HG02970 (cell line): ENCODE data around the gene CARS1.

ENCODE experiments used
- ATAC-seq: cut with Tn5 transposase; IDR thresholded peaks from one replicate; pipeline ENCODE4 v1.9.1; 2021; ENCODE audit warnings: mild to moderate bottlenecking, moderate library complexity, moderate number of reproducible peaks; ENCODE audit not compliant: unreplicated experiment, low FRiP score

CARS1 gene

GRCh38 chr11:3011891-3012885 is 45.0 kb downstream of the CARS1 start:
- no peak for ATAC-seq

GRCh38 chr11:3010521-3011275 is 46.5 kb downstream of the CARS1 start:
- no peak for ATAC-seq

GRCh38 chr11:3010004-3010403 is 47.2 kb downstream of the CARS1 start:
- no peak for ATAC-seq

GRCh38 chr11:3009481-3009880 is 47.7 kb downstream of the CARS1 start:
- no peak for ATAC-seq

- no peak for ATAC-seq
Measured at GRCh38 chr11:3008746-3009336, 48.4 kb downstream of the CARS1 start.

- ATAC-seq = no peak
Measured at GRCh38 chr11:3007404-3008010, 49.7 kb downstream of the CARS1 start.

GRCh38 chr11:3006505-3007260 is 50.5 kb downstream of the CARS1 start:
- no peak for ATAC-seq

GRCh38 chr11:3004481-3004880 is 52.7 kb downstream of the CARS1 start:
- ATAC-seq = no peak

GRCh38 chr11:3003396-3004231 is 53.6 kb downstream of the CARS1 start:
- no peak for ATAC-seq

GRCh38 chr11:3002871-3003270 is 54.4 kb downstream of the CARS1 start:
- ATAC-seq = no peak

GRCh38 chr11:3002351-3002861 is 54.8 kb downstream of the CARS1 start:
- no peak for ATAC-seq

GRCh38 chr11:3001496-3001895 is 55.7 kb downstream of the CARS1 start:
- ATAC-seq = no peak

- ATAC-seq = no peak
Measured at GRCh38 chr11:3000032-3000961, 56.9 kb downstream of the CARS1 start.

- ATAC-seq = no peak
Measured at GRCh38 chr11:2999464-2999998, 57.7 kb downstream of the CARS1 start.

- no peak for ATAC-seq
Measured at GRCh38 chr11:2998073-2998850, 59.0 kb downstream of the CARS1 start.

GRCh38 chr11:2997406-2997805 is 59.8 kb downstream of the CARS1 start:
- ATAC-seq = no peak

GRCh38 chr11:2996976-2997375 is 60.2 kb downstream of the CARS1 start:
- ATAC-seq = no peak
